Activated CD8-positive, alpha-beta T cell treated with anti-CD3 and anti-CD28 coated beads, Interleukin-2, amount 10 ng/mL, durations not matched to agents 7 days and 5 days (primary cell): ENCODE data around the gene ATP5PD. TPM values are rescaled to one million over a fixed set of nuclear protein-coding genes. Genes with fewer than 3 reads are reported as not detected.
A peak's percentile ranks its signal among the peaks of the same experiment; 100 is the strongest.

Source experiments
- ATAC-seq: fragments of 150-1000 bp; cut with Tn5 transposase; one replicate; pipeline ENCODE4 v1.10.0; 2021; ENCODE audit warnings: moderate library complexity
- CTCF ChIA-PET: fragments of 350-600 bp; sonication (Branson Sonifier 250); formaldehyde crosslinking; loops from one replicate; lab custom pipeline; 2021; ENCODE audit warnings: antibody characterized with exemption; lab: Charles Lee
- POLR2A ChIA-PET: fragments of 350-600 bp; sonication (Branson Sonifier 250); formaldehyde crosslinking; loops from one replicate; lab custom pipeline; 2021; ENCODE audit warnings: antibody characterized with exemption; lab: Charles Lee
- DNase-seq: peaks from one replicate; pipeline ENCODE4 v3.0.0-alpha.2; 2020
- H3K27ac Mint-ChIP-seq: one replicate; pipeline ENCODE4 v1.8.0; 2021; ENCODE audit warnings: mild to moderate bottlenecking, mixed read lengths
- H3K27me3 Mint-ChIP-seq: one replicate; pipeline ENCODE4 v1.8.0; 2021; ENCODE audit warnings: low read depth, mixed read lengths
- H3K36me3 Mint-ChIP-seq: one replicate; pipeline ENCODE4 v1.8.0; 2021; ENCODE audit warnings: low read depth, mixed read lengths
- H3K4me1 Mint-ChIP-seq: one replicate; pipeline ENCODE4 v1.8.0; 2021; ENCODE audit warnings: low read depth, mixed read lengths
- H3K4me3 Mint-ChIP-seq: one replicate; pipeline ENCODE4 v1.8.0; 2021; ENCODE audit warnings: mild to moderate bottlenecking, mixed read lengths
- H3K9me3 Mint-ChIP-seq: one replicate; pipeline ENCODE4 v1.8.0; 2022; ENCODE audit warnings: mixed read lengths; ENCODE audit not compliant: insufficient read depth
- total RNA-seq, 2 experiments: library from RNA; stranded (reverse); gene quantifications; one replicate each; pipeline ENCODE4 v1.2.3, GENCODE V29; 2021

Gene ATP5PD
- total RNA-seq, 2 experiments from 2014 or later: 232 to 238 TPM

DNA sequence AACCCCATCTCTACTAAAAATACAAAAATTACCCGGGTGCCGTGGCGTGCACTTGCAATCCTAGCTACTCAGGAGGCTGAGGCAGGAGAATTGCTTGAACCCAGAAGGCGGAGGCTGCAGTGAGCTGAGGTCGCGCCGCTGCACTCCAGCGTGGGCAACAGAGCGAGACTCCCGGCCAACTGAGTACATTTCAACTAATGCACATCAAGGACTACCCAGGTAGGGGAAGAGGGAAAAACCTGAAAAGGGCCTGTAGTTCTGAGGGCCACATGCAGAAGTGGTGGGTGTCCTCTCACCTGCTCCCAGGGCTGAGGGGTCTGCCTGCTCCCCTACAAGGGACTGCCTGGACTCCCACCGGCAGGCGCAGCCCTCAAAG lies 40.4 kb upstream of the ATP5PD start:
- Mint-ChIP-seq H3K27me3 (peaks cover 4% of the 10 kb centered on the region), H3K4me3 (peak overlapping the region; percentile 68), H3K4me1 (peaks cover 40% of the 10 kb centered on the region), H3K27ac (peak overlapping the region; percentile 75), H3K36me3 (no peaks in the 10 kb centered on the region), H3K9me3 (no peaks in the 10 kb centered on the region)
- ATAC-seq (no peak), DNase-seq (no peak)
- CTCF ChIA-PET: interaction anchor here (1.0 to 1.6 kb wide), 4 partner anchors 19 to 116 kb away, joined by 3 to 7 read pairs (median 3); partner anchors contain the start of gene ARMC7
- POLR2A ChIA-PET: interaction anchor here (0.7 to 2.5 kb wide), 5 partner anchors 23 to 144 kb away, joined by 3 to 9 read pairs (median 4); partner anchors contain the start of genes ARMC7 and MRPL58

DNA sequence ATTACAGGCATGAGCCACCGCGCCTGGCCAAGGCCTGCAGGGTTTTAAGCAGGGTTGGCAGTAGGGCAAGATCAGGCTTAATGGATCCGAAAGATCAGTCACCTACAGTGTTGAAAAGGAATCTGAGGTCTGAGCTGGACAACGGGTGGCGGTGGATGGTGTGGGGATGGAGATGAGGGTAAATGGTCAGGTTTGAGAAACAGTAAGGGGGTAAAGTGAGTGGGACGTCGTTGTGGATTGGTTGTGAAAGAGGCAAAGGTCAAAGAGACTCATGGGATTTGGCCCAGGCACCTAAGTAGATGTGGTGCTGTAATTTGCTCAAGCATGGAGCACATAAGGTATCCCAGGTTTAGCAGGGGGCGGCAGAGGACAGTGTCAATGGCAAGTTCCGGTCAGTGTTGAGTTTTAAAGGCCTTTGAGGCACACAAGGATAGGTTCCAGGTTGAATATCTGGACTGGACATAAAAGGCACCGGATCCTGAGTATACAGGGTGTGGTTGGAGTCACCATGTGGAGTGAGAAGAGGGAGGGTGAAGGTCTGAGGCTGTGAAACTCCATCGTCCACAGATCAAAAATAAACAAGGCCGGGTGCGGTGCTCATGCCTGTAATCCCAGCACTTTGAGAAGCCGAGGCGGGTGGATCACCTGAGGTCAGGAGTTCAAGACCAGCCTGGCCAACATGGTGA lies 39.9 kb upstream of the ATP5PD start:
- Mint-ChIP-seq H3K9me3 (no peaks in the 10 kb centered on the region), H3K27me3 (peaks cover 4% of the 10 kb centered on the region), H3K4me1 (peaks cover 40% of the 10 kb centered on the region), H3K36me3 (no peaks in the 10 kb centered on the region), H3K4me3 (peak overlapping the region; percentile 17), H3K27ac (peak overlapping the region; percentile 41)
- DNase-seq (no peak), ATAC-seq (no peak)
- ChIA-PET CTCF (interaction anchor here (1.2 to 1.6 kb wide), 3 partner anchors 19 to 125 kb away, joined by 3 to 7 read pairs (median 3); partner anchors contain the start of gene ARMC7), POLR2A (interaction anchor here (0.7 kb wide), 2 partner anchors 143 to 326 kb away, joined by 3 to 4 read pairs; no protein-coding TSS in a partner anchor)

DNA sequence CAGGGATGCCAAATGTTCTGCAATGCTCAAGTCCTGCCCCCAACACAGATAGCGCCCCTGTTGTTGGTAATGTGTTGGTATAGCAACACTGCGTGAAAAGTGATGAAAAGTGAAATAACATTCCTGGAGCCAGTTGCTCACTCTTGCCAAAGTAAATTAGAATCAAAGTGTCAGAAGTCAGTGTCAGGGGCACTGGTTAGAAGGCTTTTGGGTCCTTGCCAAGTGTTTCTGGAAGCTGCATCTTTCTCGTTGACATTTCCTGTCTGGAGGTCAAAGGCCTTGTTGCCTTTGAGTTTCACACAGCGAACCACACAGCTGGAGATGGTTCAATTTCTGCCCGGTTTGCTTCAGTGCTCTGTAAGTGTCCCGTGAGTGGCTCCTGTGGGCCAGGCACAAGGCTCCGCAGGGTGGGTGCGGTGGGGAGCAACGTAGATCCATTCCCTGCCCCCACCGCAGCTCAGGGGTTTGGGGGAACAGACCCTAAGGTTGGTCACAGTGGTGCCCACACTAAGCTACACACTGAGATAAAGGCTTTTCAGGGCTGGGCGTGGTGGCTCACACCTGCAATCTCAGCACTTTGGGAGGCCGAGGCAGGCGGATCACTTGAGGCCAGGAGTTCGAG lies 37.4 kb upstream of the ATP5PD start:
- peaks cover 38% of the 10 kb centered on the region for H3K4me1 Mint-ChIP-seq
- H3K27me3 Mint-ChIP-seq: peaks cover 4% of the 10 kb centered on the region
- H3K36me3 Mint-ChIP-seq: no peaks in the 10 kb centered on the region
- no peaks in the 10 kb centered on the region for H3K9me3 Mint-ChIP-seq
- peak; percentile 37 for DNase-seq
- no peak for ATAC-seq
- no peak overlapping the region for H3K27ac Mint-ChIP-seq
- ChIA-PET POLR2A (interaction anchor here (0.7 kb wide), 1 partner anchor 542 kb away, joined by 4 read pairs; no protein-coding TSS in a partner anchor), CTCF (interaction anchor here (1.2 to 1.9 kb wide), 2 partner anchors 30 to 122 kb away, joined by 5 to 7 read pairs; no protein-coding TSS in a partner anchor)
- H3K4me3 Mint-ChIP-seq: no peak overlapping the region

DNA sequence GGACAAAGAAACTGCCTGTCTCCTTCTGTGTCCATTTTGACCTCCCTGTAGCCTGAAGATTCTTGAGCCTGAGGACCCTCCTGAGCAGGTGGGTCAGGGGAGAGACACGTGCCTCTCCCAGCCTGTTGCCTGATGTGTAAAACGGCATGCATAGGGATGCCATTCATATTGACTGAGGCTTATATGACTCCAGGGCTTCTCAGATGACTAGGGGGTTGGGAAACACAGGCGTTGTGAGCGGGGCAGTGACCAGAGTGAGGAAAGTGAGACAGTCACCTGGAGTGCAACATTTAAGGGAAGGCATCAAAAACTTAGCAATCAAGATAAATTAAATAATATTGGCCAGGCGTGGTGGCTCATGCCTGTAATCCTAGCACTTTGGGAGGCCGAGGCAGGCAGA lies 35.9 kb upstream of the ATP5PD start:
- Mint-ChIP-seq H3K4me1 (peaks cover 37% of the 10 kb centered on the region), H3K27me3 (peaks cover 4% of the 10 kb centered on the region), H3K27ac (no peak overlapping the region), H3K9me3 (no peaks in the 10 kb centered on the region), H3K4me3 (no peak overlapping the region), H3K36me3 (no peaks in the 10 kb centered on the region)
- ATAC-seq (no peak), DNase-seq (no peak)
- ChIA-PET CTCF (no interaction called here), POLR2A (no interaction called here)

DNA sequence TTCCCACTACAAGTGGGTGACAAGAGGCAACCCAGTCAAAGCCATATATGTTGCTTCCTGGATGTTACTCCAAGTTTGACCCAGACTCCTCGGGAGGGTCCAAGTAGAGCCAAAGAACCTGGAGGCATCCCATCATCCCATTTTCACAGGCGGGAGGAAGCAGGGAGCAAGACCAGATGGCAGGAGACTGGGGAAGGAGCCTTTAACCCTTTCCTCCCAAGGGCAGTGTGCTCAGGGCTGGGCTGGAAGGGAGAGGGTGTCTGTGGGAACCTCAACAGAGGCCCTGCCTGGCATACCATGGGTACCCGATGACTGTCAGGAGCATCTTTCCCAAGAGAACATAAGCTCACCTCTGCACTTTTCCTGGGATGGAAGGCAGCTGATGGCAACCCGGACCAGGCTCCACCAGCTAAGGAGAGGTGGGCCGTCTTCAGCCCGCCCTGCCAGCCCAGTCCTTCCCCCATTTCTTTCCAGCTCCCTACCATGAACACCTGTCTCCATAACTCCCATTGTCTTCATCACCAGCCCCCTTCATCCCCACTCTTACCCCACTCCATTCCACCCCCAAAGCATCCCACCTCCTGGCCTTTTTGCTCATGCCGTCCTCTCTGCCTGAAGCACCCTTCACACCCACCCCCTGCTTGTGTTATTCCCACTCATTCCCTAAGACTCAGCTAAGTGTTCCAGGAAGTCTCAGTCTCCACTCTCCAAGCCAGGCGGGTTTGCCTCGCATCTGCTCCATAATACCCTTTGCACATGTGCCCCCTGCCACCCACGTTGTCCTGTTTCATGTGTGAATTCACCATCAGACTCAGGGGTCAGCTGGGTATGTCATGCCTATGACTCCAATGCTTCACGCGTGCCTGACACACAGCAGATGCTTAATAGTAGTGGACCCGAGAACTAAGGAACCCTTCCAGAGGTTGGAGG lies 35.1 kb upstream of the ATP5PD start:
- peaks cover 37% of the 10 kb centered on the region for H3K4me1 Mint-ChIP-seq
- H3K9me3 Mint-ChIP-seq: no peaks in the 10 kb centered on the region
- DNase-seq (no peak), ATAC-seq (no peak)
- peaks cover 4% of the 10 kb centered on the region for H3K27me3 Mint-ChIP-seq
- H3K4me3 Mint-ChIP-seq: no peak overlapping the region
- no peaks in the 10 kb centered on the region for H3K36me3 Mint-ChIP-seq
- POLR2A ChIA-PET: interaction anchor here (0.9 kb wide), 1 partner anchor 32 kb away, joined by 4 read pairs; no protein-coding TSS in a partner anchor
- CTCF ChIA-PET: interaction anchor here (0.7 to 1.4 kb wide), 3 partner anchors 10 to 120 kb away, joined by 3 to 4 read pairs (median 3); no protein-coding TSS in a partner anchor
- H3K27ac Mint-ChIP-seq: no peak overlapping the region

DNA sequence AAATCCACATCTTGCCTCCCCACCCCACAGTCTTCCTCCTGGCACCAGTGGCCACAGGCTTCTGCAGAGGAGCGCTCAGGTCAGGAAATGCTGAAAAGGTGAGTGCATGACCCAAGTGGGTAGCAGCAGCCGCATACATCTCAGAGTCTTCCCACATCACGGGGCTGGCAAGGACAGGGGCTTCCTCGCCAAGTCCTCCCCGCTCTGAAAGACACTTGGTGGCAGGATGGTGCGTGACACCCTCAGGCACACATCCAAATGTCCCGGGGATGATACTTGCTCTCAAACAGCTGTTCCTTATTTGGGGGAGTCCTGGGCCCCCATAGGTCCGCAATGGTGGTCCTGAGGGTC lies 32.2 kb upstream of the ATP5PD start:
- no peak for DNase-seq
- H3K4me3 Mint-ChIP-seq: no peak overlapping the region
- no peaks in the 10 kb centered on the region for H3K9me3 Mint-ChIP-seq
- H3K36me3 Mint-ChIP-seq: no peaks in the 10 kb centered on the region
- ChIA-PET CTCF (interaction anchor here (0.9 to 1.5 kb wide), 4 partner anchors 19 to 122 kb away, joined by 3 to 7 read pairs (median 4); no protein-coding TSS in a partner anchor), POLR2A (no interaction called here)
- H3K4me1 Mint-ChIP-seq: peaks cover 29% of the 10 kb centered on the region
- no peak for ATAC-seq
- H3K27me3 Mint-ChIP-seq: peaks cover 4% of the 10 kb centered on the region
- H3K27ac Mint-ChIP-seq: no peak overlapping the region

DNA sequence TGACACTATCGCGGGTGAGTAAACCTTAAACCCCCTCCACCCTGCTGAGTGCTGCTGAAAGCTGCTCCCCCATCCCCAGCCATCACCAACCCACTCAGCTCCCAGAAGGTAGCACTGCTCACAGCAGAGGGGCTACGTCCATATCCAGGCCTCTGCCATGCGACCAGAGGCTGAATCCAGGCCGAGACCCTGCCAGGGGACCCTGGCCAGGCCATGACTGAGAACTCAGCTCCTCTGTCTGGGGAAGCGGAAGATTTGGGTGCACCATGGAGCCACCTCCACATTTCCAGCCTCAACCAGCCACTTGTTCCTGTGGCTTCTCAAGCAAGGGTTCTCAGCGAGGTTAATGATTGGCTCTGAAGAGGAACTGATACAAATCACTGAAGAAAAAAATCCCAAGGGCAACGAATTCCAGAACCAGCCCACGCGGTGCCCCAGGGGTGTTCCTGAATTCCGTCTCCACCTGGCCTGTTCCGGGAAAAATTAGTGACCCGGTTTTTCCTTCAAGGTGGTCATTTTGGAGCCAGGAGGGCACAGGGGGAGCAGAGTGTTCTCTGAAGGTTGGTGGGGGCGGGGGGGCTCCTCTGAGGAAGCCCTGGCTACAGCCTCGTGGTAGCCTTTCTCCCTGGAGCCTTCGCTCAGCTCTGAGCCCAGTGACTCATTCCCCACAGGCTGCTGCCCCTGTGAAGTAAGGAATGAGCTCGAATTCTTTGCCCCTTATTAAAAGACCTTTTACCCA lies 31.7 kb upstream of the ATP5PD start:
- no peak for DNase-seq
- Mint-ChIP-seq H3K27me3 (peaks cover 4% of the 10 kb centered on the region), H3K4me1 (peaks cover 25% of the 10 kb centered on the region), H3K4me3 (no peak overlapping the region), H3K27ac (no peak overlapping the region), H3K9me3 (no peaks in the 10 kb centered on the region), H3K36me3 (no peaks in the 10 kb centered on the region)
- POLR2A ChIA-PET: no interaction called here
- CTCF ChIA-PET: interaction anchor here (0.9 to 1.5 kb wide), 4 partner anchors 18 to 123 kb away, joined by 3 to 7 read pairs (median 4); no protein-coding TSS in a partner anchor
- ATAC-seq: no peak

DNA sequence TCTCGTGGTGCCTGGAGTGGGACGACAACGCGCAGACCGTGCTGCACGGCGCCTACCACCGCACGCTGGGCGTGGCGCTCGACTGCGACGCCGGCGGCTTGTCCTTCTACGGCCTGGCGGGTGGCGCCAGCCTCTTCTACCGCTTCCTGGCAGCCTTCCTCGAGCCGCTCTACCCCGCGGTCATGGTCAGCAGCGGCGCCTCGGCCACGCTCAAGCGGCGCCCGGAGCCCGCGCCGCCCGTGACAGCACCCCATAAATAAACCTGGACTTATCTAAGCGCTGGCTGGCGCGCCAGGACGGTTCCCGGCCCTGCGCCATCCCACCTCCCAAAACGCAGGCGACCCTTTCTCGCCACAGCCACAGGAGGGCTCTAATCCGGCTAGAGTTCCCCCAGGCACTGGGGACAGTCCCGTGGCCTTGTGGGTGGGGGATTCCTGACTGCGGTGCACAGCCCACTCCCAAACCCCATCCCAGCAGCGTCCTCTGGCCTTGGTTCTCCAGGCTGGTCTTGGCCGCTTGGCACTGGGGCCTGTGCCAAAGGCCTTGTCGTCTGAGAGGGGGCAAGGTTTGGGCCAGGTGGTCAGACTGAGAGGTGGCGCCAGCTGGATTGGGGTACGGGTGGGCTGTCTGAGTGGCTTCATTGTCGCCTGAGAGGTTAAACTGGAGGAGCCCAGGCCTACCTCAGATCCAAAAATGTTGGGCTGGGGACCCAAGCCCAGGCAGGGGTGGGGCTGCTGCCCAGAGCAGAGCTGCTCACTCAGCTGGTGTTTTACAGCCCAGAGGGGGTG lies 30.9 kb upstream of the ATP5PD start:
- Mint-ChIP-seq H3K4me1 (peaks cover 25% of the 10 kb centered on the region), H3K27ac (peak overlapping the region; percentile 52), H3K36me3 (no peaks in the 10 kb centered on the region), H3K9me3 (no peaks in the 10 kb centered on the region), H3K27me3 (peaks cover 3% of the 10 kb centered on the region), H3K4me3 (peak overlapping the region; percentile 48)
- peak; percentile 86 for ATAC-seq
- POLR2A ChIA-PET: no interaction called here
- CTCF ChIA-PET: interaction anchor here (1.0 to 1.9 kb wide), 5 partner anchors 10 to 124 kb away, joined by 4 to 7 read pairs (median 6); no protein-coding TSS in a partner anchor
- DNase-seq: peak; percentile 54

DNA sequence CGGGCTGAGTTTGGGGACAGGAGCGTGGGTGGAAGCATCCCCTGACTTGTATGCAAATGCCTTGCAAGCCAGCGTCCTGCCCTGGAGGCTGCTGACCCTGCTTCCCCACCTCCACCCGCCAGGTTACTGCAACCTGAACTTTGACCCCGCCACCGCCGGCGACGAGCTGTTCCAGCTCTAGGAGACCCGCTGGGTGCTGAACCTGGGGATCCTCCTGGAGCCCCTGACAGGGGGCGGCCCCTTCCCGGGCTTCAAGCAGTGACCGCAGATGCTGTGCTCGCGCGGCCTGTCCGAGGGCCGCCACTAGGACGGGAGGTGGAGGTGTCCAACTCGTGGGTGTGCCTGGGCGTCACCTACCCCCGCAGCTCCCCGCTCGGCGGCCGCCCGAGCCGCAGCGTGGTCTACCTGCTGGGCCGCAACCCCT lies 30.3 kb upstream of the ATP5PD start:
- Mint-ChIP-seq H3K4me1 (peaks cover 25% of the 10 kb centered on the region), H3K36me3 (no peaks in the 10 kb centered on the region), H3K27me3 (no peaks in the 10 kb centered on the region), H3K27ac (no peak overlapping the region), H3K4me3 (peak overlapping the region; percentile 48), H3K9me3 (no peaks in the 10 kb centered on the region)
- ChIA-PET CTCF (interaction anchor here (1.4 to 1.9 kb wide), 4 partner anchors 9 to 65 kb away, joined by 3 to 6 read pairs (median 6); partner anchors contain the start of gene MRPL58), POLR2A (no interaction called here)
- no peak for ATAC-seq
- DNase-seq: no peak
